ENCODE measurements around the gene NBPF3.

NBPF3 gene

DNA sequence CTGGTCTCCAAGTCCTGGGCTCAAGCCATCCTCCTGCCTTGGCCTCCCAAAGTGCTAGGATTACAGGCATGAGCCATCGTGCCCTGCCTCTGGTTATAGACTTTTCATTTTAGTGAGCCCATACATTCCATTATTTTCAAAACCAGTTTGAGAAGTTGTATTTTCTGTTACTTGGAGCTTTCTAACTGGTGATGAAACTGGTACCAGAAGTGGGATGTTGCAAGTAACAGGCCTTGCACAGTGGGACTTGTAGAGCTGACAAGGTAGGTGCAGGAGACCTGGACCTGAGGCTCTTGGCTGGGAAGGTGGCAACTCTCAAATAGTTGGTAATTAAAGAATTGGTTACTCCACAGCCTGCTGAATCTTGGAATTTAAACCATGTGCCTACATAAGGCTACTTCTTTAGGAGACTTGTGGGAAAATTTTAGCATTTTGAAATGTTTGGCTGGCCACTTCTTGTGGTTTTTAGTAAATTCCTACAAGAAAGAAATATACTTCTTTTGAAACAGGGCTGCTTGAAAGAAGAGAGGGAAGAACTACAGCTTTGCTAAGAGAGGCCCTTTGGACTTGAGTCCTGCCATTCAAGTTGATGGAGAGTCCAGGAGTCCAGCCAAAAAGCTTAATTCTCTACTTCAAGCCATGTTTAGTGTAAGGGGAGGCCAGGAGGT is 59.5 kb downstream of the NBPF3 start:
- Histone ChIP-seq H3K27ac (ENCODE audit: low read depth, low read length) (no peak overlapping the region), H3K4me1 (ENCODE audit: control insufficient read depth, low read length) (no peaks in the 10 kb centered on the region), H3K36me3 (ENCODE audit: control insufficient read depth, low read length) (no peaks in the 10 kb centered on the region), H3K79me2 (ENCODE audit: control insufficient read depth, low read length) (no peaks in the 10 kb centered on the region), H3K4me2 (ENCODE audit: low read length) (no peak overlapping the region), H3K27me3 (ENCODE audit: control insufficient read depth, low read length) (0 out of 2 replicates have a peak, but pooled peaks cover 7% of the 10 kb centered on the region), H3K9me3 (ENCODE audit: control insufficient read depth, insufficient read depth, low read length) (no peaks in the 10 kb centered on the region), H3K4me3 (ENCODE audit: low read length) (no peak overlapping the region), H3K9me2 (replicated peaks; ENCODE audit: control insufficient read depth, low read length) (no peaks in the 10 kb centered on the region), H3F3A (ENCODE audit: control insufficient read depth, insufficient read depth) (no peaks in the 10 kb centered on the region), H4K20me1 (ENCODE audit: control insufficient read depth, insufficient read depth, low read depth, low read length) (no peaks in the 10 kb centered on the region)
- TF ChIP-seq EZH2phosphoT487 (IDR thresholded peaks at IDR 0.05; ENCODE audit: borderline replicate concordance, low read length) (no peak), CTCF (IDR thresholded peaks at IDR 0.05; ENCODE audit: low read depth, low read length, poor library complexity, severe bottlenecking) (no peak)

GRCh38 chr1:21503706-21504377 is 63.9 kb downstream of the NBPF3 start:
- no peaks in the 10 kb centered on the region for H3K9me3 ChIP-seq (ENCODE audit: control insufficient read depth, insufficient read depth, low read length)
- H3K4me2 ChIP-seq (ENCODE audit: low read length), result no peak overlapping the region
- H3K4me1 ChIP-seq (ENCODE audit: control insufficient read depth, low read length), result no peaks in the 10 kb centered on the region
- no peak for TF ChIP-seq CTCF (IDR thresholded peaks at IDR 0.05; ENCODE audit: low read depth, low read length, poor library complexity, severe bottlenecking)
- no peak for TF ChIP-seq EZH2phosphoT487 (IDR thresholded peaks at IDR 0.05; ENCODE audit: borderline replicate concordance, low read length)
- H3K27ac ChIP-seq (ENCODE audit: low read depth, low read length), result no peak overlapping the region
- peaks cover 17% of the 10 kb centered on the region for H3K27me3 ChIP-seq (ENCODE audit: control insufficient read depth, low read length)
- no peaks in the 10 kb centered on the region for H4K20me1 ChIP-seq (ENCODE audit: control insufficient read depth, insufficient read depth, low read depth, low read length)
- no peaks in the 10 kb centered on the region for H3K79me2 ChIP-seq (ENCODE audit: control insufficient read depth, low read length)
- no peaks in the 10 kb centered on the region for H3K9me2 ChIP-seq (replicated peaks; ENCODE audit: control insufficient read depth, low read length)
- H3K36me3 ChIP-seq (ENCODE audit: control insufficient read depth, low read length), result no peaks in the 10 kb centered on the region
- no peaks in the 10 kb centered on the region for H3F3A ChIP-seq (ENCODE audit: control insufficient read depth, insufficient read depth)
- no peak overlapping the region for H3K4me3 ChIP-seq (ENCODE audit: low read length)

DNA sequence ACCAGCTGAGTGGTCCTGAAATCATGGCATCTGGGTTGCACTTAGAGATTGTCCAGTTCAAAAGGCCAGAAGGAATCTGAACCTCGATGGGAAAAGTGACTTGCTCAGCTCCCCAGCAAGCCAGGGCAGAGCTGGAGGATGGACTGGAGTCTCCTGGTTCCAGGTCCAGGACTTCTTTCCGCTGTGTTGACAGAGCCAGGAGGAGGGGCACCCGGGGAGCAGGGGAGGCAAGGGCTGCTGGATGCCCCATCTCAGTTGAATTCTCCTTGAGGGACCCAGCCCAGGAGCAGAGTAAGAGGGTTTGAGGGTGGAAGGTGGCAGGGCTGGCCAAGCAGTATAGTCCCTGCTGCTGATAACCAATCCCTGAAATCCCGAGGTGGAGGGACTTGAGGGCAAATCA is 66.9 kb downstream of the NBPF3 start:
- no peaks in the 10 kb centered on the region for H3K9me2 ChIP-seq (replicated peaks; ENCODE audit: control insufficient read depth, low read length)
- peaks cover 41% of the 10 kb centered on the region for H3K27me3 ChIP-seq (ENCODE audit: control insufficient read depth, low read length)
- H3K79me2 ChIP-seq (ENCODE audit: control insufficient read depth, low read length), result no peaks in the 10 kb centered on the region
- TF ChIP-seq CTCF (IDR thresholded peaks at IDR 0.05; ENCODE audit: low read depth, low read length, poor library complexity, severe bottlenecking) (no peak), EZH2phosphoT487 (IDR thresholded peaks at IDR 0.05; ENCODE audit: borderline replicate concordance, low read length) (no peak)
- H3K4me3 ChIP-seq (ENCODE audit: low read length), result no peak overlapping the region
- no peaks in the 10 kb centered on the region for H3F3A ChIP-seq (ENCODE audit: control insufficient read depth, insufficient read depth)
- no peaks in the 10 kb centered on the region for H3K36me3 ChIP-seq (ENCODE audit: control insufficient read depth, low read length)
- no peaks in the 10 kb centered on the region for H4K20me1 ChIP-seq (ENCODE audit: control insufficient read depth, insufficient read depth, low read depth, low read length)
- no peak overlapping the region for H3K4me2 ChIP-seq (ENCODE audit: low read length)
- no peak overlapping the region for H3K27ac ChIP-seq (ENCODE audit: low read depth, low read length)
- no peaks in the 10 kb centered on the region for H3K4me1 ChIP-seq (ENCODE audit: control insufficient read depth, low read length)
- no peaks in the 10 kb centered on the region for H3K9me3 ChIP-seq (ENCODE audit: control insufficient read depth, insufficient read depth, low read length)

Data from DOHH2 (cell line).